Stimulated activated CD8-positive, alpha-beta memory T cell treated with anti-CD3 and anti-CD28 coated beads, Interleukin-4, amount 100 ng/mL, for 24 hours (primary cell): ENCODE data around the gene HIPK2.

Experiments
- DNase-seq: peaks from one replicate; pipeline ENCODE4 v3.0.0-alpha.2; 2020; ENCODE audit warnings: low read depth

Gene HIPK2

DNA sequence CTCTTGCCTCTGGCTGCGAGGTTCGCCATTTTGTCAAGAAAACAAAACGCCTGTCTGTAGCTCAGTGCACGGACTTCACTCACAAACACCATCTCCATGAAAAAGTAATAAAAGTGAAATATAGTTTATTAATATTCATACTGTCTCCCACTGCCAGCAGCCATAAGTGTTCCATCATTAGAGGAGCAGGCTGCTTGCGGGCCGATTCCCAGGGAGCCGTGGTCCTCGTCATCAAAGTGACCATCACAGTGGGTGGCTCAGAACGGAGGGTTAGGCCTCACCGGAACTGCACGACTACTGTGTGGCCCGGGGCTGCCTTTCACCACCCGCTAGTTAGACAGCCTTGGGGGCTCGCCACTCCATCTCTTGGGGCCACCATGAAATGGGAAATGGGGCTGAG lies 82.7 kb downstream of the HIPK2 start:
- DNase-seq, result no peak

DNA sequence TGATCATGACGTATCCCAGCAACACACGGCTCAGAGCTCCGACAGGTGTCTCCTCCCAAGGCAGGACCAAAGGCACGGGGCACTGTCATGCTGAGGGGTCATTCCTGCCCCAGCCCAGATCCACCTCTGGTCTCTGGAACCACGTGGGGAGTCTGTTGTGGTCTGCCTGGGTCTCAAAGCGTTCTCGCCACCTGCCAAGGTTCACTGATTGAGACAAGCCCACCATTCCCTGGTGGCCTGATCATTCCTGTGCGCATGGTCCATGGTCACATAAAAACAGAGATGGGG lies 83.5 kb downstream of the HIPK2 start:
- no peak for DNase-seq

DNA sequence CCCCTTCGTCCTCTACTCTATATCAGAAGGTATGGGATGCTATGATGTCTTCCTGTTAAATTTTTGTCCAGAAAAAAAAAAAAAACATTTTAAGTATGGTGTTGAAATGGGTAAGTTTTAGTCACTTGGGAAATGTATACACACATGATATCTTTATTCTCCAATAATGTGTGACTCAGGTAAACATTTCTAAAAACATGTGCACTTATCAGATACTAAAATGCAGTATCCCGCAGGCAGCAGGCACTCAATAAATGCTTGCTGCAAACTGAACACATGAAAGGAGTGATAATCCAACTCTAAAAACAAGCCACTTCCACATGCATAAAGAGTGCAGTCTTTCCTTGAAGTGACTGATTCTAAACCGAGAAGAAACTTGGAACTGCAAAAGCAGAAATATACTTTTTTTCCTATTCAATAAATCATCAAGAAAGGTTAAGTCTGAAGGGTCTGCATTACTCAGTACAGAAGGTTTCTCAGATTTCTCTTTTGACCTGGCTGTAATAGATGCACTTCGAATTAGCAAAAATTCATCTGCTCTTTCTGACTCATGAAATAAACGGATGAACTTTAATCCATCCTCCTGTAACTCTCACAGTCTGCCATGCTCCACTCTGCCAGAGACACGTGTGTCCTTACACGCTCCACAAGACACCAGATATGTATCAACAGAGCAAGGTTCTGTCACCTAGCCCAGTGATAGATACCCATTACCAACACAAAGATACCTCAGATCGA lies 84.0 kb downstream of the HIPK2 start:
- no peak for DNase-seq

DNA sequence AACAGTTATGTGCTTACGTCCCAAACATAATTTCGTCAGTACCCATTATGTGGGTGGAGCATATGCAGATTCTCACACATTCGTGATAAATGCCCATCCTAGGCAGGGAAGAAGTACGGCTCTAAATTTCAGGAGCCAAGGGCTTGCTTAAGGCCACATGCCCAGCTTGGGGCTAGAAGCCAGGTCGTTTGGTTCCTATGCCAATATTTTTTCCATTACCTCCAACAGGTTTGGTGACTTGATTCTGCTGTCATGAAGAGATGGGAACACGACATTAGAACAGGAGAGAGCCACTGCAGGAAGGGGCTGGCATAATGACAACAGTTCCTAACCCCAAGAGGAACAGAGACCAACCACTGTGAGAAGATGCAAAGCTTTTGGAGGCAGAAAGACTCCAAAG lies 85.1 kb downstream of the HIPK2 start:
- DNase-seq, result no peak

DNA sequence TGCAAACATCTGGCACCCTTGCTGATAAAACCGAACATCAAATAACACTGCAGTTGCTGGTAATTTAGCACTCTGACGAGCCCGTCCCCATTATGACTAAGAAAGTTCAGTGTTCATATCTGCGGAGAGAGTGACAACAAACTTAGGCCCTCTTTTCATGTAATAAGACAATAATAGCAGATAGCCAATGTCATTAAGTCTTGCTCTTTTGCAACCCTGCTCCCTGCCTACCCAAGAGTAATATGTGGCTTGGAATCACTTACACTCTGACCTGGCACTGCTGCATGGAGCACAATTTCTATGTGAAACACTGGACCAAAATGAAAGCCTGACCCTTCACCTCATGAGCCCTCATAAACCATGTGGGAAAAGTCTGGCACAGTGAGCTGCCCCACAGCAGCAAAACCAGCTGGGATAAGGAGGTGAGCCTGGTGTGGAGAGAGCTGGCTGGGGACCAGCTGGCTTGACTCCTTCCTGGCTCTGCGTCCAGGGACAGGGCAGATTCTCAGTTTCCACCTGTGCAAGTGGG lies 86.5 kb downstream of the HIPK2 start:
- no peak for DNase-seq

DNA sequence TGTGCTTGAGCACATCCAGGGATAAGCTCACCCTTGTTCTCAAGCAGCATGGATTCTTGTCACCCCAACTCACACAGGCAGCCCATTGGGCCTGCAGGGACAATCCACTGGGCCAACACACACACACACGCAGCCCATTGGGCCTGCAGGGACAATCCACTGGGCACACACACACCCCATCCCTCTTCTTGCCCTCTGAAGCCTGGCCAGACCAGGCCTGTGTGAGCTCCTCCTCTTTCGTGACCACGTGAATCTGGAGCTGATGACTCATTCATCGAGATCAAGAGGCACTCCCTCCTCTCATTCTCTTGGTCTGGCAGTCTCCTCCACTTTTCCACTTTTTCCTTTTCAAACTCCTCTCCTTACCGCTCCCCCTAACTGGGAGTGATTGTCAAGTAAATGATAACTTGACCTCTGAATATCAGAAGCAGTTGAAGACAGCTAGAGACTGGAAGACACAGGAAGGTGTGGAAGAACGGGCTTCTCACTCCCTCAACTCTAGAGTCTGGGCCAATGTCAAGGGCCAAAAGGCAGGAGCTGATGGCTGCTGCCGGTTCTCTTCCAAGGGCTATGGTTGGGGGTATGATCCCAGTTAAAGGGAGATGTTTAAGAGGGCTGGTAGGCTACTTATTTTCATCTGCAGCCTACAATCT lies 89.7 kb downstream of the HIPK2 start:
- no peak for DNase-seq

DNA sequence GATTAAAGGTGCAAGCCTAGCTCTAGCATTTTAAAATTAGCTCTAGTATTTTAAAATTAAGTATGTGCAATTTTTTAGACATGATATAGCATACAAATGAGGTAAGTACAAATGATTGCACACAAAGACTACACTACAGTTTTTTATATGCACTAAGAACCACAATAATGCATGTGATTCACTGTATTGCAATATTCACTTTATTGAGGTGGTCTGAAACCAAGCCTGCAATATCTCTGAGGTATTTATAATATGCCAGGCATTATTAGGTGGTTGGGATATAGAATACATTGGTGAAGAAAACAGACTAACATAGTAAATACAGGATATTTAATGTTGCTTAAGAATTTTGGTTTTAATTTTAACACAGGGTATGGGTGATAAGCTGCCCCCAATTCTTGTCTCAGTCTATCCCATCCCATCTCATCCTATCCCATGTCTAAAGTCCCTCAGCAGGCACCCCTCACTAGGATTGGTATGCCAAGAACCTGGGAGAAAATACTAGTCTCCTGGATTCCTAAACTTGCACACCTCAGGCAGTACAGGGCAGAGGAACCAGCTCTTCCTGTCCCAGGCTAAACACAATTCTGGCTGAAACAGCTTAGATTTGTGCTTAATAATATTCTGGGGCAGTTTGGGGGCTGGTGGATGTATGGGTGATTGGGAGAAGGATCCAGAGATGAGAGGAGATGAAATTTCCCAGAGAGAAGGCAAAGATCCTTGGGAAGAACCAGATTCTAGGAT lies 90.4 kb downstream of the HIPK2 start:
- no peak for DNase-seq

DNA sequence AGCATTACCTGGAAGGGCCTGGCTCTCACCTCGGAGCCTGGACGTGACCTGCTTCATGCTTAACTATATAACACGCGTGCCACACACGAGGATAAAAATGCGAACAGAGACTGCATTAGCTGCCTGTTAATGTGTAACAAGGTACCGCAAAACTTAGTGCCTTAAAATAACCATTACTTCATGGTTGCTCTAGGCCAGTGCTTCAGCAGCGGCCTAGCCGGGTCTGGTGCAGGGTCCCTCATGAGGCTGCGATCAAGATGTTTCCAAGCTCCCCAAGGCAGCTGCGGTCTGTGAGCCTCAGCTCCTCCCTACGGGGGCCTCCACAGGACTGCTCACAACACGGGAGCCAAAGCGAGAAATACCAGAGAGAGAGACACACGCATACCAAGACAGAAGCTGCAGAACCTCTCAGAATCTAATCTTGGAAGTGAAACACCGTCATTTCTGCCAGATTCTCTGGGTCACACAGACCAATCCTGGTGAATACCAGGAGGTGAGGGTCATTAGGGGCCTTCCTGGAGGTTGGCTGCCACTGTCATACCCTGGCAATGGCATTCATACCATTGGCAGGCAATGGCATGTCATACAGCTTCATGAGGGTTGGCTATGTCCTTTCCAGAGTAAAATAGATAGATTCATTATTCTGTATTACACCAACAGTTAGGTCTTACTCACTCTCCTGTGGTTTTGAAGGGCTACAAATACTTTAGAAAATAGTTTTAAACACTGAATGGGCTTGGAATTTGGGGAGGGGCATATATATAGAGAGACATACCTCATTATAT lies 94.5 kb downstream of the HIPK2 start:
- no peak for DNase-seq

DNA sequence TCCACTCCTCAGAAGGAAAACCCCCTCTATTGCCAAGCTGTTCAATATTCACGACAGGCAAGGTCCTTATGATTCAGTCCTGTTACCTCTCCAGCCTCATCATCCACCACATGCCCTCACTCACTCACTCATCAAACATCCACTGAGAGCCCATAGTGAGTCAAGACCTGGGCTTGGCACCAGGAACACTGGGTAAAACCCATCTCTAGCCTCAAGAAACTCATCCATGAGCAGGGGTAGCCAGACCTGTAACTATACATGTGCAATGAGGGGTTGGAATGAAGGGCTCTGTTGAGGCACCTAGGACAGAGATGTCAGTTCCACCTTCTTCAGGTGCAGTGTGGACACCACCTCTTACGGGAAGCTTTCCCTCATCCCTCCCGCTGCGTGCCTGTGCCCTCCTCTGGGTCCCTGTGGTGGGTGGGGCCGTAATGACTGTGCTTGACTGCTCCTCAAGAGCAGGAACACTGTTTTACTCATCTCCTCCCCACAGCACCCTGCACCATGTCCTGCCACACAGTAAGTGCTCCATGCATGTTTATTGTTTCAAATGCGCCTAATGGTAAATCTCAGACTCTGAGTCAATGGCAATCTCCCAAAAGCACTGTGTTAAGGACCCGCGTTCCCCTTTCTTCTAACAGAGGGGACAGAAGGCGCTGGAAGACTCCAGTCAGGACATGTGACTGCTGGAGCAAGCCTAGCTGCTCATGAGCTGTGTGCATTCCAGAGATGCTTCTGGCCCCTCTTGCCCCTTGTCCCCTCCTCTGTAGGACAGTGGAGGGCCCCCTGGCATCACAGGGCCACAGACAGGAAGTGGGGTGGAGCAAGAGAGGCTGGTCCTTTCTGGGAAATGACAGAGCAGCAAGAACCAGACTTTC lies 95.4 kb downstream of the HIPK2 start:
- DNase-seq, result no peak

DNA sequence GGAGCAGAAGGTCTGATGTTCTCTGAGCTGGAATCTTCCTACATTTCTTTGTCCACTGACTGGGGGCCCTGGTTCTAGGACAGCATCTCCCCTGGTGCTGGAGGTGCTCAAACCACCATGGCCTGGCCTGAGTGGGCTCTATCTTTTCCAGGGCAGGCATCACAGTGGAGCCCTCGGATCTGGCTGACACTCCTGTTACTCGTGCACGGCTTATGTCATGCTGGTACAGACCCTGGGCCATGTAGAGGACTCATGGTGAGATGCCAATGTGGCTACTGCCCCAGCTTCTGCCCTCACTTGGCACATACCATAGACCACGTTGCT lies 96.0 kb downstream of the HIPK2 start:
- no peak for DNase-seq

DNA sequence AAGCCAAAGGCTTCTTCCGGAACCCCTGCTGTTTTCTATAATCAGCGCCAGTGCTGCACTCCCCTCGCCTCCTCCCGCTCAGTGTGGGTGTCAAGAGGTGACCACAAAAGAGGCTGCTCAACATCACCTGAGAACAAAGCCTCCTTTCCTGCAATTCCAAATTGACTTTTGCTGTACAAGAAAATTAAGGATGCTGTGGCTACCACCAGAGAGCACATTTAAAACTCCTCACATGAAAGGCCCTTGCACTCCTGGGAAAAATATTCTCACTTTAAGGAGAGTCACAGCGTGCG lies 96.4 kb downstream of the HIPK2 start:
- no peak for DNase-seq

DNA sequence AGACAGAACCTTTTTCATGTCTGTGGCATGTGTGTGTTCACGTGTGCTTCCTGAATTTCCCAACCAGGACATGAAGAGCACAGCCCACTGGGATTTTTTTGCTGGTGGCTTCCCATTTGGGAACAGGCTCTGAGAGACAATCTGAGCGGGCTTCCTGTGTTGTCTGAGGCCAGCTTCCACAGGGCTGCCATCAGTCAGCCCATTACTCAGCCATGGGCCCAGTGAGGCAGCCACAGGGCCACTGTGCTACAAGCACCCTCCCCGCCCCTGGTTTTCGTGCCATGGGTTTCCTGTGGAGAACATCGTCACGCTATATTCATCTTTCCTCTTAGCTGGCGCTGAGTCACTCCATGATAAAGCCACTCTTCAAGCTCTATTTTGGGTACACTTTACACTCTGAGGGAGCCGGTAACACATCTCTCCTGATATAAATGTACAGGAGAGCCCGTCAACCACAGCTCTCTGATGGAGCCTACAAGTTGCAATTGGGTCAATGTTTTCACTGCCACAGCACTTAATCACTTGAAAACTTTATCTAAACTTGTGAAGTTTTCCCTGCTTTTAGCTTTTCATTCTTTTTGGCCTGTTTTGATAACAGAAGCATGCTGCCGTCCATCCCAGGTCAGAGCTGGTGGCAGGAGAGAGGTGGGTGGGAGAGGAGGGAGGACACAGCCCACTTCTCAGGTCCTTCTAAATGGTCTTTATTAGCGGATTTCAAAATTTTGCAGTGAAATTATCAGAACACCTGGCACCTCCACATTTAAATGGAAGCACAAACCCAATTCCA lies 96.9 kb downstream of the HIPK2 start:
- DNase-seq, result peak; percentile 75

DNA sequence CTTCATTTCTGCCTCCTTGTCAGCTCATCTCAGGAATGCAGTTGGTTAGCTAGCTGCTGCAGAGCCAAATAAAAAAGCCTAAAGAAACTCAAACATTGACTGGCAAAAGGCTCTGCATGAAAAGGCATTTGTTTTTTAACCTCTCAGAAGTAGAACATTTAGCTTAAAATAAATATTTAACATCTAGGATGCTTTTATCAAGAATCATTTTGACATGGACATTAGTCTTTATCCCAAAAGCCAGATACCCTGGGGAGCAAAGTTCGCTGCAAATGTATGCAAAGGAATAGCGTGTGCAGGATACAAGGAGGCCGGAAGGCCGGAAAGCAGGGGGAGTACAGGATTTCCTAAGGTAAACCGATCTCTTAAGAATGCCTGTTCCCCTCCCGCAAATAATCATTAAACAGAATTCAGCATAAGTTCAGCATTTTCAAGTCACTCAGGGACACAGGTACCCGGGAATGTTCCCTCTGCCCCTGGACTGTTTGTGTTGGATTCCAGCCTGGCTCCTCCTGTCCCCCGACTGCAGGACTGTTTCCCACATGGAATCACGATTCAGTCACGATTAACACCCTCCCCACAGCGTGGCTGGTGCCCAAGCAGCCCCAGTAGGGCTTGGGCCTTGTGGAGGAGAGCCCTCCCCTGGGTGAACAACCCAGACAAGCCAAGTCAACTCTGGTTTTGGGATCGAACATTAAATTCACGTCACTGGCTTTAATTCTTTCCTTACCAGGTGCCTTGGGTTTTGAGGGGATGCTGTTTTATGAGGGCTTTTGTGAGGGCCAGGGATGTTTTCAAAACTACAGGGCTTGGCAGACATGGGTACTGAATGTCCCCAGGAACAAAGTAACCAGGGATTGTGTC lies 97.8 kb downstream of the HIPK2 start:
- DNase-seq, result no peak

DNA sequence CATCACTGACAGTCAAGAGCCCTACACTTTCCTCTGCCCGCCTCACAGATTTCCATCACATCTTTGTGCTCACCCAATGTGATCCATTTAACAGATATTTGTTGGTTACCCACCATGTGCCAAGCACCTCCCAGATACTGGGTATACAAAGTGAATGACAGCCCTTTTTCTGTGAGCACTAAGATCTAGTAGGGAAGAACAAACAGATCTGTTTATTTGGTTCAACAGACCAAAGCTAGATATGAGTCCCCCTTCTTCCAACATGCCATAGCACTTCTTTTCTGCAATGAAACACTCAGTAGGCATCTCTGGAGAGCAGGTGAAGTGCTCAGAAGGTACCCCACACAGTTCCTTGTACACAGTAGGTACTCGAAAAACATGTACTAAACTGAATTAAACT lies 101.4 kb downstream of the HIPK2 start:
- no peak for DNase-seq

DNA sequence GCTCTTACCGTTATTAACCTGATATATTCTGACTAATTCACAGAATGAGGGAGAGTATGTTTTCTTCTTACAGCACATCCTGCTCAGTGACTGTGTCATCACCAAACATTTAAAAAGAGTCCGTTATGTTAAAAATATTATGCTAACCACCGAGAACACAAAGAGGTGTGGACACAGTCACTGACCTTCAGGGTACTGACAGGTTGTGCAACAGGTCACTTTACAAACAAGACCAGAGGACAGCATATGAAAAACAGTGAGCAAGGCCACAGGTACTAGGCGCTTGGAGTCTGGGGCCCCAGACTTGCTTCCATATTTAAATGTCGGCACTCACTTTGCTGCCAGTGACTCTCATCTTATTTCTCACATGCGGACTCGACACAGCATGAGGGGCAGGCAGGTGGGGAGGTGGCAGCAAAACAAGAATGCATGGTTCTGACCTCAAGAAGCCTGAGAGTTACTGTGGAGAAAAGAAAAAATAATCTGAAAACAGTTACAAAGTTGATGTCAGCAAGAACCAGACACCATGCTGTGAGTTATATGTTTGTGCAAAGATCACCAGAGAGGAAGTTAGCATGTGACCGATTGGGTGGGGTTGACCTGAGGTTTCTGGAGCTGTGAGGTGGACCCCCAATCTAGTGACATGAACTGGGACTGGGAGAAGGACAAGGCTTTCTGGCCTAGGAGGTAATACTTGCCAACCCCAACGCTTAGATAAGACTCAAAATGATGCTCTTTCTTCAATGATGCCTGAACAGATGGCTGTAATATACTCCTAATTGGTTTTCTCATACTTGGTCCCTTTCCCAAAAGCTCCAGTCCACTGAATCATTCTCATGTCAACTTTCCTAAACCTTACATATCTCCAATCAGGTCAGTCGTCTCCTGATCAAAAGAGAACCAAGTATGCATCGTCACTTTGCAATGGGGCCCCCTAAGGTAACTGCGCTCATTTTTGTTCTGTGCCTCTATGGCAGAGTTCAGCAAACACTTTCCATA lies 102.4 kb downstream of the HIPK2 start:
- DNase-seq, result no peak

DNA sequence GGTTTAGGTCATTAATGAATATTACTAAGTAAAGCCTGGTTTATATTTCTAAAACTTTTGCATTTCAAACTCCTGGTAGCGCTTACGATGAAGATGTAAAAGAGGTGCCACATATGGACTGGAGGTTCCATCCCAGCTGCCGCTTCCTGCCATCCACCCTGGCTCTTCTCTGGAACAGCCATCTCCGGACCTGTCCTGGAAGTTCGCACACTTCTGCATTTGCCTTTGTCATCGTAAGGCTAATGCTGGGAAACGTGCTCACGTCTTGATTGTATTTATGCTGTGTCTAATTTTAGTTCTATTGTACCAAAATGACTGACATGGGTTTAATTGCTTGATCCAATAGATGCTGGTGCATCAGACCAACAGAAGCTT lies 103.1 kb downstream of the HIPK2 start:
- DNase-seq, result no peak

DNA sequence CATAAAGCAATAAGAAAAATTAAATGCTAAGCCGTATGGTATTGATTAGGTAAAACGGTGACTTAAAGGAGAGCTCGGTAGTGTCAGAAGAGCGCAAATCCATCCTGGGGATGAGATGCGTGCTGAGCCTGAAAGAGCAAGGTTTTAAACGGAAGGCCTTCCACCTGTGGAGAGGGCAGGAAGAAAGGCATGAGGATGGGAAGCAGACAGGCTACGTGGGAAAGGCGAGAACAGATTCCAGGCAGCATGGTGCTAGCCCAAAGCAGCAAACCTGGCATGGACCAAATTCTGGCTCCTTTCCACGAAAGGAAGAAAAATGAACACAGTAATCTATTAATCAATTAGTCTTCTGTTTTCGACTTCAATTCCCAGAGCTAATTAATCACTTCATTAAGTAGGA lies 103.5 kb downstream of the HIPK2 start:
- no peak for DNase-seq

DNA sequence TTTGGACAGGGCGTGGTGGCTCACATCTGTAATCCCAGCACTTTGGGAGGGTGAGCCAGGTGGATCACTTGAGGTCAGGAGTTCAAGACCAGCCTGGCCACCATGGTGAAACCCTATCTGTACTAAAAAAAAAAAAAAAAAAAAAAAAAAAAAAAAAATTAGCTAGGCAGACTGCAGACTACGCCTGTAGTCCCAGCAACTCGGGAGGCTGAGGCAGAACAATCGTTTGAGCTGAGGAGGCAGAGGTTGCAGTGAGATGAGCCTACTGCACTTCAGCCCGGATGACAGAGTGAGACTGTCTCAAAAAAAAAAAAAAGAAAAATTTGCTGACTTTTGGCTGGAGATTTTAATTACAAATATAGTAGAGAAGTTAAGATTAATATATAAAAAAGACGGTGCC lies 104.0 kb downstream of the HIPK2 start:
- DNase-seq, result no peak

DNA sequence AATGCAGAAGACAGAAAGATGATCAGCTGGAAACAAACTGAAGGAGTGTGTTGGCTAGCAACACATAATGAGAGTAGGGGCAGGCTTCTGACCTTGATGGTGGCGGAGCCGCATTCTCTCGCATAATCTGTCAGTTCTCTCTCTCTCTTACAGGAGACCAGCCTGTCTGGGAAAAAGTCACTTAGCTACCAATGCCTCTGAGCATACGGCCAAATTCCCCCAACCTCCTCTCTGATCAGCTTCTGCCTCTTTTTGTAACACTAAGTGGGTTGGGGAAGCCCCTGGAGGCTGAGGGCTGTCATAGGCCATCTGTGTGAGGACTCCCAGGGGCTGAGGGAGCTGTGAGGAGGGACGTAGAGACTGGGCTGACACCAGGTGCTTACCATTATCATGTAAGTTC lies 104.6 kb downstream of the HIPK2 start:
- DNase-seq, result no peak
